HG02678 (cell line): ENCODE results near the gene NFKBIB.

Experiments
- ATAC-seq: cut with Tn5 transposase; IDR thresholded peaks from one replicate; pipeline ENCODE4 v1.9.1; 2021; ENCODE audit warnings: mild to moderate bottlenecking, moderate library complexity; ENCODE audit not compliant: unreplicated experiment

Gene NFKBIB

GRCh38 chr19:38953677-38954076 lies 53.9 kb downstream of the NFKBIB start:
- no peak for ATAC-seq

GRCh38 chr19:38956264-38956663 lies 56.5 kb downstream of the NFKBIB start:
- ATAC-seq: no peak

- no peak for ATAC-seq
Measured at GRCh38 chr19:38958301-38958700, 58.5 kb downstream of the NFKBIB start.
